ENCODE data around the gene PLPP1.

DNA sequence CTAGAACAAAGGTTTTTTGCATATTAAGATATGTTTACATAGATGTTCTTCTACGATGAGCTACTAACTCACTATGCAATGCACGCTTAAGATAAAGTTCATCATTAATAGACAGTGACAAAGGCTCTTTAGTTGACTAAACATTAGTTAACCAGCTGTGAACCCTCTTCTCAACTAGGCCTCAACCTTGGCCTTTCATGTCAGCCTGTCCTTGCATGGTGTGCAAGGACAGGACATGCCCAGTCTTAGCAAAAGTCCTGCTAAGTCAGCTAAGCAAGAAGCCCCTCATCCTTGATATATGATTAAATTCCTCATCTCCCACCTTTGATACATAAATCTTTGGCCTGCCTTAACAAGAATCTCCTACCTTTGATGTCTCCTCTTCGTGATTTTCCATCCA lies 50.9 kb downstream of the PLPP1 start:
- TF ChIP-seq, protein P1, sequence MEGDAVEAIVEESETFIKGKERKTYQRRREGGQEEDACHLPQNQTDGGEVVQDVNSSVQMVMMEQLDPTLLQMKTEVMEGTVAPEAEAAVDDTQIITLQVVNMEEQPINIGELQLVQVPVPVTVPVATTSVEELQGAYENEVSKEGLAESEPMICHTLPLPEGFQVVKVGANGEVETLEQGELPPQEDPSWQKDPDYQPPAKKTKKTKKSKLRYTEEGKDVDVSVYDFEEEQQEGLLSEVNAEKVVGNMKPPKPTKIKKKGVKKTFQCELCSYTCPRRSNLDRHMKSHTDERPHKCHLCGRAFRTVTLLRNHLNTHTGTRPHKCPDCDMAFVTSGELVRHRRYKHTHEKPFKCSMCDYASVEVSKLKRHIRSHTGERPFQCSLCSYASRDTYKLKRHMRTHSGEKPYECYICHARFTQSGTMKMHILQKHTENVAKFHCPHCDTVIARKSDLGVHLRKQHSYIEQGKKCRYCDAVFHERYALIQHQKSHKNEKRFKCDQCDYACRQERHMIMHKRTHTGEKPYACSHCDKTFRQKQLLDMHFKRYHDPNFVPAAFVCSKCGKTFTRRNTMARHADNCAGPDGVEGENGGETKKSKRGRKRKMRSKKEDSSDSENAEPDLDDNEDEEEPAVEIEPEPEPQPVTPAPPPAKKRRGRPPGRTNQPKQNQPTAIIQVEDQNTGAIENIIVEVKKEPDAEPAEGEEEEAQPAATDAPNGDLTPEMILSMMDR (IDR thresholded peaks at IDR 0.05; ENCODE audit: insufficient read depth, low read length): no peak
- TF ChIP-seq POLR2AphosphoS5 (IDR thresholded peaks at IDR 0.05; ENCODE audit: low read depth): no peak
- TF ChIP-seq REST (IDR thresholded peaks at IDR 0.05; ENCODE audit: insufficient replicate concordance, low read depth): no peak
- TF ChIP-seq GABPA (IDR thresholded peaks at IDR 0.05; ENCODE audit: low read depth): no peak
